AG10803 (cell line): ENCODE results near the gene RBMS1.

Source experiments
- DNase-seq: peaks from one replicate; pipeline ENCODE4 v3.0.0; 2010; ENCODE audit warnings: low read depth
- H3K4me3 ChIP-seq: 2 replicates; pipeline ENCODE4 v1.5.1; 2011; ENCODE audit warnings: mild to moderate bottlenecking, low read length, control low read depth
- CTCF ChIP-seq: conservative IDR thresholded peaks from 2 replicates; pipeline ENCODE4 v1.5.1; 2011; ENCODE audit warnings: mild to moderate bottlenecking, low read length, control low read depth, inconsistent platforms

Gene RBMS1

GRCh38 chr2:160331258-160332025 is 162.2 kb downstream of the RBMS1 start:
- no peak overlapping the region for H3K4me3 ChIP-seq
- no peak for DNase-seq
- TF ChIP-seq CTCF, result no peak

GRCh38 chr2:160328811-160329527 is 164.6 kb downstream of the RBMS1 start:
- TF ChIP-seq CTCF, result no peak
- no peak for DNase-seq
- H3K4me3 ChIP-seq, result no peak overlapping the region

- no peak for TF ChIP-seq CTCF
- DNase-seq, result no peak
Observed at GRCh38 chr2:160326786-160327185, 166.8 kb downstream of the RBMS1 start.

DNA sequence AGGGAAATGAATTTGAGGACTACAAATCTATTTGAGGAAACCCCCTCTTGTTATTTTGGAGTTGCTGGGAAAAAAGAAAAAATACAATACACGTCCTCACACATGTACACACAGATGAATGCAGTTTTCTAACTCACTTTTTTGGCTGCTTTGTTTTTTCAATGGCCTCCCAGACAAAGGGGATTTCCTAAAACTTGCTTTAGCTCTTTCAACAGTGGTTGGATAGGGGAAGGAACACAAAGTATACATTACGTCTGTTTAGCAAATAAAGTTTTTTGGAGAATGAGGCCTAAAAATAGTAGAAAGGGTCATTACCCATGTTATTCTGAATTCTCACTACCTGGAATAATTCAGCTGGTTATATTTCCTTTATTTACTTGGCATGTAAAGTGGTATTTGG is 168.2 kb downstream of the RBMS1 start:
- DNase-seq, result no peak
- no peak overlapping the region for H3K4me3 ChIP-seq
- no peak for TF ChIP-seq CTCF

More at GRCh38 chr2:160326786-160327185, 166.8 kb downstream of the RBMS1 start:
- no peak overlapping the region for H3K4me3 ChIP-seq

DNA sequence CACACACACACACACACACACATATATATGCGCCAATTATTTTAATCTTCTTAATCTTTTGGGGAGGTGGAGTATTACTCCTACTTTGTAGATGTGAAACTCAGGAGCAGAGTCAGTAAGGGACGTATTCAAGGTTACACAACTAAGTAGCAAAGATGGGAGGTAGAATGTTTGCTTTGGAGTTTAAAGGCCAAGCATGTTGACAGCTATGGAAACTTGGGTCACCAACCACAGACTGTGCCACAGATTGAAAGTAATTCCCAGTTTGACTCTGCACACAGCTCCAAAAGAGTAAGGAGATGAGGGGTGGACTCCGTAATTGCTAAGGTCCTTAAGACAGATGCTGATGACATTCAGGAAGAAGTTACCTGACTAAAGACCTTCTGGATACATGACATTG is 168.7 kb downstream of the RBMS1 start:
- no peak for TF ChIP-seq CTCF
- H3K4me3 ChIP-seq, result no peak overlapping the region
- no peak for DNase-seq

GRCh38 chr2:160324161-160324800 is 169.3 kb downstream of the RBMS1 start:
- TF ChIP-seq CTCF, result peak; percentile 77
- DNase-seq, result peak; percentile 50
- H3K4me3 ChIP-seq, result no peak overlapping the region
